Measurements from ENCODE around the gene WNT7A. TPM values are rescaled to one million over a fixed set of nuclear protein-coding genes. Genes with fewer than 3 reads are reported as not detected.

Gene WNT7A
- polyA plus RNA-seq, 4 donors, result 0.05 TPM; not detected in 3

DNA sequence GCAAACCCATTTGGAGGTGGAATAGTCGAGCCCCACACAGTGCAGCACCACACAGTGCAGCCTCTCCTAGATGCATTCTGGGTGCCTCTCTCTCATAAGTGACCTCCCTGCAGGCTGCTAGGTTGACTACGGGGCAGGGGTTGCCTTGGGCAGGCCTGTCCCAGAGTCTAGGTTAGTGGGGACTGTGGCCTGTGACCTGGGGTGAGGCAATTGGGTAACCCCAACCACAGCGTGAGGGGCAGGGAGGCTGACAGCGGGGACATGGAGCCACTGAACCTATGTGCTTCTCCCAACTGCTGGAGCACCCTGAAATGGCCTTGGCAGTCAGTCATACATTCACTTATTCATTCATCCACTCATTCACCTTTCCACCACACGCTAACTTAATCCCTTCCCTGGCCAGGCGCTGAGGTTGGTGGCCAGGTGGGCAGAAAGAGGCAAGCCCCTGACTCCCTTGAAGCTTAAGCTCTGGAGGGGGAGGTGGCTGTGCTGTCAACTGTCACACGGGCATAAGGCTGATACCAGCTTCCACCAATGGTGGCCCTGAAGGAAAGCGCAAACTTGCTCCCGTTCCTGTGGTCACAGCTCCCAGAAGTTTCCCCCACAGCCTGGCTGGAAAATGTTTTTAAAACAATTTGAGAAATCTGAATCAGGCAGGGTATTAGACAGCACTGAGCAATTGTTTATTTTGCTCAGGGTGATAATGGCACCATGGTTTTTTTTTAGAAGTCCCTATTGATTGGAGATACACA lies 46.2 kb downstream of the WNT7A start:
- no peak for DNase-seq (ENCODE audit: low read depth in 4 of 4, low spot score in 3 of 4)

DNA sequence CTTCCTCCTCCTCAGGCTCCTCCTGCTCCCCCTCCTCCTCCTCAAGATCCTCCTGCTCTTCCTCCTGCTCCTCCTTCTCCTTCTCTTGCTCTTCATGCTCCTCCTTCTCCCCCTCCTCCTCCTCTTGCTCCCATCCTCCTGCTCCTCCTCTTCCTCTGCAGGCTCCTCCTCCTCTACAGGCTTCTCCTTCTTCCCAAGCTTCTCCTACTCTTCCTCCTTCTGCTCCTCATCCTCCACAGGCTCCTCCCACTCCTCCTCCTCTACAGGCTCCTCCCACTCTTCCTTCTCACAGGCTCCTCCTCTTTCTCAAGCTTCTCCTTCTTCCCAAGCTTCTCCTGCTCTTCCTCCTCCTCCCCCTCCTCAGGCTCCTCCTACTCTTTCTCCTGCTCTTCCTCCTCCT lies 47.7 kb downstream of the WNT7A start:
- DNase-seq (ENCODE audit: low read depth in 4 of 4, low spot score in 3 of 4), result no peak

DNA sequence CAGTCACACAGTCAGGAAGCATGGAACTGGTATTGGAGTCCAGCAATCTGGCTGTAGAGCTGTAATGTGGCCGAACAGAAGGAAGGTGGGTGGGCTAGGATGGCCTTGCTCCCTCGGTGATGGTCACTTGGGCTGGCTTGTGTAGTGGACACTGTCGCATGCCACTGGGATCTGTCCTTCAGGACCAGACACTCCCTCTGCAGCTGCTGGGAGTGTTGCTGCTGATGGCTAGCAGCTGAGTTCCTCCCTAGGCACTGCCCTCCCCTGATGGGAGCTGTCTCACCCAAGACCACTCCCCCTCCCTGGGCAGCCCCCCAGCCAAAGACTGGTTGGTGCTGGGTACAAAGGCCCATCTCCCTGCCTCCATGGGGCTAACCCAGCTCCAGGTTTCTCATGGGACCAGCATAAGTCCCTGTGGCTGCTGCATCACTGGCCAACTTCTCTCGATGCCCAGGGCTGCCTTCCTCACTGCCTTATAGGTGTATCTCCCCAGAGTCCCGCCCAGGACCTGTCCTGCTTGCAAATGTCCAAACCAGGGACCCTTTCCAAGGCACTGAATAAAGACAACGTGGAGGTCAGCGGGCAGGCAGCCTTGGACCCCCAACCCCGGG lies 48.4 kb downstream of the WNT7A start:
- DNase-seq (ENCODE audit: low read depth in 4 of 4, low spot score in 3 of 4), result no peak

DNA sequence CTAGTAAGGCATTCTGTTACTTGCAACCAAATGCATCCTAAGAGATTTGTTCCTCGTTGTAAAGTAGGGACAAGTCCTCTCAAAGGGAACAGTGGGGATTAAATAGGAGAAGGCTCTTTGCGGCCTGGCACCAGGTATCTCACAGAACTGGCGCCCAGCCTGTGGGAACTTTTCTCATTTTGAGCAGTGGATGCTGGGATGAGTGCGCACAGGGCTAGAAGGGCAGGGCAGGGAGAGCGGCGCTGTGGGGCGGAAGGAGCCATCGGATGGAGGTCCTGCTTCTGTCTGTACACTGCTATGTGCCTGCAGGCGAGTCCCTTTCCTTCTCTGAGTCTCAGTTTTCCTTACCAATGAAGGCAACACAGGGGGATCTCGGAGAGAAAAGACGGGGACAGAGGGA lies 50.6 kb downstream of the WNT7A start:
- no peak for DNase-seq (ENCODE audit: low read depth in 4 of 4, low spot score in 3 of 4)

DNA sequence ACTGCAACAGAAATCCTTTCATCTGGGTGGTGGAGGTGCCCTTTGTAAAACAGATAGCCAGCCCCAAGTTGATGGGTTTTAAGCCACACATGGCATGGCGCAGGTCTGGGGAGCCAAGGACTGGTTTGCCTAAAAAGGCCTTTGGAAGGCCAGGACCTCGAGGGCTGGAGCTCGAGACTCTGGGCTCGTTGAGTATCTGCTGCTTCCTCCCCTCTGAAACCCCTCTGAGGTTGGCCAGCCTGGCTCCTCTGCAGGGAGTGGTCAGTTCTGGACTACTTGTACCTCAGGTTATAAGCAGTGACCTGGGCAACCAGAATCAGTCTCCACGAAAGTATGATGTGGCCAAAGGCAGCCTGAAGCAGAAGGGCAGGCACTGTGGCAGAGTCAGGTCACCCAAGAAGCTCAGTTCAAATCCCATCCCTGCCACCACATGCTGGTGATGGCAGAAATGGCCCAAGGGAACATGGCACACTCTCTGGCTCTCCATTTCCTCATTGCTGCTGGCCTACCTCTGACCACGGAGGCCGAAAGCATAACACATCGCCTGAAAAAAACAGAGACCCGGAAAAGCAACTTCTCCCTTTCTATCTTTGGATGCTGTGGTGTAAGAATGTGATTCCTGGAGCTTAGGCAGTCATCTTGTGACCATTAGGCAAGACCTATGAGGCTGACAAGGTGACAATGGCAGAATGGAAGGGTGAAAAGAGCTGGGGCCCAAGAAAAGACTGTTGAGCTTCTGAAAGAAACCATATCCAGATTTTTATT lies 51.2 kb downstream of the WNT7A start:
- no peak for DNase-seq (ENCODE audit: low read depth in 4 of 4, low spot score in 3 of 4)

DNA sequence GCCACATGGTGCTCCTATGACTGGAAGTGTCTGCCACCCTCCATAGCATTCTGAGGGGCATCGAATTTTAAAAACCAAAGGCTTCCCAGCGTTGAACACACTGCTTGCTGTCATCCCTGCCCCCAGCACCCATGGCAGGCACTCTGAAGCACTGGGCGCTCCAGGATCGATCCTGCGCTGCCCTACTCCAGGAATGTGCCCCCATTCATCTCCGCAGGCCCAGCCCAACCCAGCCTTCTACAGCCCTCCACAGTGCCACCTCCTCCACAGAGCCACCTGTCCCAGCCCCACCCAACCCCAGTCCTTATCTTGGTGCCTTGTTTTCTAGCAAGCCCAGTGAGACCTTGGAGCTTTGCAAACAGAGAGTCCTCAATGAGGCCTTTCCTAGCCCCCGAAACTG lies 52.2 kb downstream of the WNT7A start:
- DNase-seq (ENCODE audit: low read depth in 4 of 4, low spot score in 3 of 4), result no peak

DNA sequence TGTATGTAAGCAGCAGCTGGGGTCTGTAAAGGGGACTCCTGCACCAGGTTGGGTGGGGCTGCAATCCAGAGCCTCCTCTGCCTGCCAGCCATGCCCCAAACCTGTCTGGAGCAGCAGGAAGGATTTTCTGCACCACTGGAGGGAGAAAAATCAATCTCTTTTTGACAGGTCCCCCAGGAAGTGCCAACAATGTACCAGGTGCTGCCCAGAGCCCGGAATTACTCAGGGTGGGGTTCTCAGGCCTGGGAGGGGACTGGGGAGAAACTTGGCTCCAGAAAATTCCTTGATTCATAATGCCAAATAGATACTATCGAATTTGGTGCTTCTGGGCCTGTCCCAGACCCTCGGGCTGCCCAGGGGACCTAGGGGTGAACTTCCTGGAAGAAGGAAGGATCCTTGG lies 52.6 kb downstream of the WNT7A start:
- DNase-seq (ENCODE audit: low read depth in 4 of 4, low spot score in 3 of 4), result no peak

DNA sequence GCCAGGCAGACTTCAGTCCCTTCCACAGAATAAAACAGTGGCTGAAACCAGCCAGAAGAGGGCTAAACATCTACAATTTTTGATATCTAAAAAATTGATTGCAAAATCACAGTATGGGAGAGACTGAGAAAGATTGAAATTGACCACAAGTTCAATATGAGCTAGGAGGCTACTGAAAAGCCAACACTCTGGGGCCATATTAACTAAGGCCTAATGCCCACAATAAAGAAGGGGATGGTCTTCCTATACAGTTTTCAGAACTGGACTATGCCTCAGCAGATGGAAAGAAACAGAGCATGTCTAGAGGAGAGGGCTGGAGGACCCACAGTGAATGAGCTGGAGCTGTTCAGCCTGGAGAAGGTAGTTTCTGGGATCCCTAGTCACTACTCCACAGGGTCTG lies 53.2 kb downstream of the WNT7A start:
- no peak for DNase-seq (ENCODE audit: low read depth in 4 of 4, low spot score in 3 of 4)

DNA sequence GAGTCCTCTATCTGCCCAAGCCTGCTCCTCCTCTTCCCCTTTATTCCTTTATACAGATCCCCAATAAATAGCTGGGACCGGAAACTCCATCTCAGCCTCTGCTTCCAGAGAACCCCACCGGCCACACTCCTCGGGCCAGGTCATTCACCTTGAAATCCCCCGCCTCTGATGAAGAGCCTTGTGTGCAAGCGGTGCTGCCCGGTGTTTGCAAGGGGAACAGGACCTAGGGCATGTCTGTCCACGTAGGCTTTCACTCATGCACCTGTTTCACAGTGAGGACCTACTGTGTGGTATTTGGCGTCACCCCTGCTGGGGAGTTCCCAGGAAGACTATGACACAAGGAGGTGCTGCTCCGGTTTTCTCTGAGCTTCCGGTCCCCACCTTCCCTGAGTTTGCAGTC lies 54.0 kb downstream of the WNT7A start:
- no peak for DNase-seq (ENCODE audit: low read depth in 4 of 4, low spot score in 3 of 4)

DNA sequence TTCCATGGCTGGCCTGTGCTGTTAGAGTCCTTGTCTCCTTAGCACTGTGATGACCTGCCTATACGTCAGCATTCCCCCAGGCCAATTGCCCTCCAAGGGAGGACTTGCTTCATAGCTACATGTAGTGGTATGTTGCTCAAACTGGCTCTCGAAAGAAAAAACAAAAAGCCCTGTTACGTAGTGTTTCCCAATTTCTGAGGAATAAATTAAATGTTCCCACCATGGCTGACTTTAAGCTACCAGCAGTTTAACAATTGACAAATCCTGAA lies 54.6 kb downstream of the WNT7A start:
- no peak for DNase-seq (ENCODE audit: low read depth in 4 of 4, low spot score in 3 of 4)

DNA sequence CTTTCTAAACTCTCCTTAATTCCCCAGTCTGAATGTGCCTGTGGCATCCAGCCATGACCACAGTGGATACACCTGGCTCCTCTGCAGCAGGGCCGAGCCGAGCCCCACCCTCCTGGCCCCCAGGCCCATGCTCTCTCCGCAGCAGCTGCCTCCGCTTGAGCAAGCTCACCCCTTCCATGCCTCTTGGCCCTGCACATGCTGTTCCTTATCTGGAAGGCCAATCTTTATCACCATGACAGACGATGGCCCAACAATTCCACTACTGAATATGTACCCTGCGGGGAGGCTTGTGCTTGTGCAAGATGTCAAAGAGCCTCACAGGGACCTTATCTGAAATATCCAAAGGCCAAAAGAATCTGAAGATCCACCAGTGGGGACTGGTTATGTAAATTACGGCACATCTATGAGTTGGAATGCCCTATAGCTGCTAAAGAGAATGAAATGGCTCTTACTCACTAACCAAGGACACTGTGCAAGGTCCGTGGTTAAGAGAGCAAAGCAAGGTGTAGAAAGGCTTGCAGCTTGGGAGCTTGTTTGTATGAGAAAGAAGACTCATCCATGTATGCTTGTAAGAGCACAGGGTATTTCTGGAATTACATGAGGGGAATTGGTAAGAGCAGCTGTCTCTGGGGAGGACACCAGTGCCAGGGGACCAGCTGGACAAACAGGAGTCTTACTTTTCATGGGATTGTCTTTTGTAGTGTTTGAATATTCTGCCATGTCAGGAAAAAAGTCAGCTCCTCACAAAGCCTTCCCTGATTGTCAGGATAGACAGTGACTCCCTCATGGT lies 55.2 kb downstream of the WNT7A start:
- no peak for DNase-seq (ENCODE audit: low read depth in 4 of 4, low spot score in 3 of 4)

DNA sequence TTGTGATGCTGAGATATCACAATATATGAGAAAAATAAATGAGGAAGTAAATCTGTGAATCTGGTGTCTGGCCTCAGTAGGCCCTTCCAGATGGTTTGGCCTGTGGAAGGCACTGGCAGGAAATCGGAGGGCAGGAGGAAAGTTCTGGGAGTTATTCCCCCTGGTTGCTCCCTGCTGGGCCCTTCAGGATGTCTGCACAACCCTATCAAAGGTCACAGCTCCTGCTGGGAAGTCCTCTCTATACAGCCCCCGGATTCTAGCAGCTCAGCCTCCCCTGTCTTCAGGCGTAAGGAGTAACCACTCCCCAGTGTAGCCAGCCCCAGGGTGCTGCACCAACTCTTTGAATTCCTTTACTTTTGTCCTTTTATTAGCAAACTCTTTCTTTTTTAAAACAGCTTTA lies 56.2 kb downstream of the WNT7A start:
- DNase-seq (ENCODE audit: low read depth in 4 of 4, low spot score in 3 of 4), result no peak

DNA sequence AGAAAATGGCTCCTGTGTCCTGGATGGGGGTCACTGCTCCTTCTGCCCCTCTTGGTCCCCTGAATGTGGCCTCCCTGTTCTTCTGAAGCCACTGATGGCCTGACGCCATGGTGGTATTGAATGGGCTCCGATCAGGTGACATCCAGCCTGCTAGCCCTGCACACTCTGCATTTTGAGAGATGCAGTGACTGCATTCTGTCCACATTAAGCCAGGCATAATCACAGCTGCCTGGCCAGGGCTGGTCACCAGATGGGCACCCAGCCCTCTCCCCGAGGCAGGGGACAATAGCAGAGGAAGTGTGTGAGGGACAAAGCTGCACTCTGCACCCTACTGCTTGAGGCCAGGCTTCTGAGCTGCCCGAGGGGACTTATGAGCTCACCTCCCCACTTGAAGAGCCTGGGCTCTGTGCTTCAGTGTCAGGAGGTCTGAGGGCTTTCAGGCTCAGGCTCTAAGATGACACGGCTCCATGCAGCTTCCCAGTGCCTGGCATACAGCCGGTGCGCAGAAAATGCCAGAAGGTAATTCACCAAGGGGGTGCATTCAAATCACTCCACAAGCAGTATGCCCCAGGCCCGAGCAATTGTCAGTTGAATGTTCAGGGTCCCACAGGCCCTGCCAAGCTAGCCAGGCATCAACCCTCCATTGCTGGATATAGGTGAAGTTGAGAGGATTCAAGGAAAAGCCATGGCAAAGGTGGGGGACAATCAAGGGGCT lies 56.8 kb downstream of the WNT7A start:
- no peak for DNase-seq (ENCODE audit: low read depth in 4 of 4, low spot score in 3 of 4)

DNA sequence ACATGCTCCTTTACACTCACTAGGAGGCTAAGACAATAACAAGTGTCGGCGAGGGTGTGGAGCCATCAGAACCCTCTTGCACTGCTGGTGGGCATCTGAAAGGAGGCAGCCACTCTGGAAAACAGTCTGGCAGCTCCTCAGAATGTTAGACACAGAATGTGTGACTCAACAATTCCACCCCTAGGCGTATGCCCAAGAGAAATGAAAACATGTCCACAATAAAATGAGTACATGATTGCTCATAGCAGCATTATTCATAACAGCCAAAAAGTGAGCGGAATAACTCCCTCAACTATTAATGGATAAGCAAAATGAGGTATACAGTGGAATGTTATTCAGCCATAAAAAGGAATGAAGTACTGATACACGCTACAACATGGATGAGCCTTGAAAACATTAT lies 57.8 kb downstream of the WNT7A start:
- no peak for DNase-seq (ENCODE audit: low read depth in 4 of 4, low spot score in 3 of 4)

DNA sequence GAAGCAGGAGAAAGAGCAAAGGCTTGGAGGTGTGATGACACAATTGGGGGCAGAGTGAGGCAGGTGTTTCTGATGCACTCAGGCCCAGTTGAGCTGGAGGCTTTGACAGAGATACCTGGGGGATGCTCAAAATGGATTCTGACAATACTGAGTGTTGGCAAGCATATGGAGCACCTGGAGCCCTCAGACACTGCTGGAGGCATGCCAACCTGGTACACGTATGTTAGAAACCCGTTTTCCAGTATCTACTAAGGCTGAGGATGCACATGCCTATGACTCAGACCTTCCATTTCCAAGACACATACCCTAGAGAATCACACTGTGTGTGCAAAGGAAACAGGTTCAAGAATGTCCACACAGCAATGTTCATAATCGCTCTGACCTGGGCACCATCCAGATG lies 58.7 kb downstream of the WNT7A start:
- no peak for DNase-seq (ENCODE audit: low read depth in 4 of 4, low spot score in 3 of 4)

DNA sequence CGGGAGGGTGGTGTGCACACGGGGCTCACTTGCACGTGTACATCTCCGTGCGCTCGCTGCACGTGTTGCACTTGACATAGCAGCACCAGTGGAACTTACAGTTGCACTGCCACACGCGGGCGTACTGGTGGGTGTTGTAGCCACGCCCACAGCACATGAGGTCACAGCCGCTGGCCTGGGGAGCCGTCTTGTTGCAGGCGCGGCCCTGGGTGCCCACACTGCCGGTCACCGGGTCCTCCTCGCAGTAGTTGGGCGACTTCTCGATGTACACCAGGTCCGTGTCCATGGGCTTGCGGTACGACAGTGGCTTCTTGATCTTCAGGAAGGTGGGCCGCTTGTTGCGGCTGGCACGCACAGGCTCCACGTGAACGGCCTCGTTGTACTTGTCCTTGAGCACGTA lies 61.0 kb downstream of the WNT7A start:
- no peak for DNase-seq (ENCODE audit: low read depth in 4 of 4, low spot score in 3 of 4)

DNA sequence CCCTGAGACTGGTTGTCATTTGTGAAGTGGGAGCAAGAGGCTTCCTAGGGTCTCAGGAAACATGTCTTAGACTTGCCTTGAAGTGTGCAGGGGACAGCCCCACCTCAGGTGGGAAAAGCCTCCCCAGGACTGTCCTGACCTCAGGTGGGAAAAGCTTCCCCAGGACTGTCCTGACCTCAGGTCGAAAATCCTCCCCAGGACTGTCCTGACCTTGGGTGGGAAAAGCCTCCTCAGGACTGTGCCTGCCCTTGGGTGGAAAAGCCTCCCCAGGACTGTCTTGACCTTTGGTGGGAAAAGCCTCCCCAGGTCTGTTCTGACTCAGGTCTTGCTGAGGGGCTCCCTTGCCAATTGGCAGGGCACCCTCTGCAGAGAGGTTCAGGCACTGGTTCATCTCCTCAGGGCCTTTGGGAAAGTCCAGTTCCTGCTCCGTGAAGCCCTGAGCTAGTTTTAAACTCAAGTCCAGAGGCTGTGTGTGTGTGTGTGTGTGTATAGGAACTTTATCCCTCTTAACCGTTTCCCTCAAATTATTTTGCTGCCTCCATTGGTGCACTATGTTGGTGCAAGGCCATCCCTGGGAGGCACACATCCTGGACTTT lies 64.7 kb downstream of the WNT7A start:
- DNase-seq (ENCODE audit: low read depth in 4 of 4, low spot score in 3 of 4), result no peak

DNA sequence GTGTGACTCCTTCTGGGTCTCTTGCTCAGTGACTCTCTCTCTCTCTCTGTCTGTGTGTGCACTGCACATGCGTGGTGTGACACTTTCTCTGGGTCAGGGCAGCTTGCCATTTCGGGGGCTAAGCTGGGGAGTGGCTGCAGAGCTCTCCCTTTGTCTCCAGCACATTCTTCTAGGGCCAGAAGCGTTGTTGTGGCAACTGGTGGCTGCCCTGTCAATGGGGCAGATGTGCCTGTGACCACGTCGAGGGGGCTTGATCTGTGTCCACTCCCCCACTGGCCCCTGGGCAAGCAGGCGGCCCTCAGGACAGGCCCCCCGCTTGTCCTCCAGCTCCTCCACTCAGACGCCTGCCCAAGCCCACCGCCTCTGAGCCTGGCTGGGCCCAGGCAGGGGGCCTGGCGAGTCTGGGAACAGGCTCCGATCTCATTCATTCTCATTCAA lies 67.8 kb downstream of the WNT7A start:
- no peak for DNase-seq (ENCODE audit: low read depth in 4 of 4, low spot score in 3 of 4)

DNA sequence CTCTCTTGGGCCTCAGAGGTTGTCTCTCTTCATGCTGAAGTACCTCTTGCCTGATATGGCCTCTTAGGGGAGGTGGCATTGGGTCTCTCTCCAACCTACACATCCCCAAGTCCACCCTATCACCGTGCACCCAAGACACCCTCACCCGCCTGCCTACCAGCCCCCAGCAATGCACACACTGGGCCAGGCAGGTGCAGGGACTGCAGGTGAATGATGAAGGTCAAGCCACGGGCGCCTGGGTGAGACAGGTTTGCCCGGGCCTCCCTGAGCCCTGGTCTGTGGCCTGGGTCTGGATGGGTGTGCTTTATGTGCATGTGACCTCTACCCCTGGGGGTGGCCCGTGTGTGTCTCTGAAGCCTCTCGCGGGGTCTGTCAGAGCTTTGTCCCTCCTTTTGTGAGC lies 68.3 kb downstream of the WNT7A start:
- DNase-seq (ENCODE audit: low read depth in 4 of 4, low spot score in 3 of 4), result no peak

DNA sequence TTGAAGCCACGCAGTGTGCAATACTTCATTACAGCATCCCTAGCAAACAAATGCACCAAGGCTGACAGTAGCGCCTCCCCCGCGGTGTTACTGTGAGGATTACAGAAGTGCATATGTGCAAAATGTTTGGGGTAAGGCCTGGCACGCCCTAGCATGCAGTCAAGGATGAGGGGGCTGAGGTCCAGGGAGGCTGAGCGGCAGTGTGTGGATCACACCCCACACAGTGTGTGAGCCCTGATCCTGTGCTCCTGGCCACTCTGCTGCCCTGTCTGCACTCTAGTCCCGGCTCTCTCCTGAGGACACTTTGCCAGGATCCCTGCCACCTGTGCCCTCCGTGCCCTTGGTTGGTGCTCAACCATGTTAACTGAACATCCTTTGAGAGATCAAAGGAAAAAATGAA lies 71.3 kb downstream of the WNT7A start:
- DNase-seq (ENCODE audit: low read depth in 4 of 4, low spot score in 3 of 4), result no peak
